ENCODE results near the gene CCL19.

Gene CCL19

GRCh38 chr9:34719021-34719768 is 28.1 kb upstream of the CCL19 start:
- H3K4me3 ChIP-seq (ENCODE audit: low read length) = no peak overlapping the region
- TF ChIP-seq CTCF (conservative IDR thresholded peaks at IDR 0.05; ENCODE audit: low read depth, low read length) = no peak
- DNase-seq (ENCODE audit: low read depth) = no peak

GRCh38 chr9:34717996-34718614 is 27.0 kb upstream of the CCL19 start:
- H3K4me3 ChIP-seq (ENCODE audit: low read length) = no peak overlapping the region
- TF ChIP-seq CTCF (conservative IDR thresholded peaks at IDR 0.05; ENCODE audit: low read depth, low read length) = no peak
- DNase-seq (ENCODE audit: low read depth) = no peak

GRCh38 chr9:34716711-34717110 is 25.6 kb upstream of the CCL19 start:
- no peak for DNase-seq (ENCODE audit: low read depth)
- no peak for TF ChIP-seq CTCF (conservative IDR thresholded peaks at IDR 0.05; ENCODE audit: low read depth, low read length)
- no peak overlapping the region for H3K4me3 ChIP-seq (ENCODE audit: low read length)

- no peak overlapping the region for H3K4me3 ChIP-seq (ENCODE audit: low read length)
- no peak for TF ChIP-seq CTCF (conservative IDR thresholded peaks at IDR 0.05; ENCODE audit: low read depth, low read length)
- no peak for DNase-seq (ENCODE audit: low read depth)
Measured at GRCh38 chr9:34715639-34716215, 24.7 kb upstream of the CCL19 start.

GRCh38 chr9:34714007-34714406 is 22.9 kb upstream of the CCL19 start:
- no peak for TF ChIP-seq CTCF (conservative IDR thresholded peaks at IDR 0.05; ENCODE audit: low read depth, low read length)
- DNase-seq (ENCODE audit: low read depth) = no peak
- no peak overlapping the region for H3K4me3 ChIP-seq (ENCODE audit: low read length)

GRCh38 chr9:34712140-34712539 is 21.1 kb upstream of the CCL19 start:
- no peak for TF ChIP-seq CTCF (conservative IDR thresholded peaks at IDR 0.05; ENCODE audit: low read depth, low read length)
- no peak for DNase-seq (ENCODE audit: low read depth)
- no peak overlapping the region for H3K4me3 ChIP-seq (ENCODE audit: low read length)

- no peak within 1 kb of the TSS for H3K4me3 ChIP-seq (ENCODE audit: low read length)
- TF ChIP-seq CTCF (conservative IDR thresholded peaks at IDR 0.05; ENCODE audit: low read depth, low read length) = no peak
- no peak for DNase-seq (ENCODE audit: low read depth)
Measured at GRCh38 chr9:34710023-34710422, 18.9 kb upstream of the CCL19 start, which contains the start of gene CCL21. Gene CCL21, minus strand, starts transcription at chr9:34710136. Its CDS starts 70 bp downstream, at chr9:34710066.

Measured in retinal pigment epithelial cell (primary cell).